ENCODE data around the gene NT5C. TPM values are rescaled to one million over a fixed set of nuclear protein-coding genes. Genes with fewer than 3 reads are reported as not detected.
"Not testable (repeated sequence)": the region's sequence is repeated elsewhere in the genome, so short reads cannot be mapped to it uniquely, and the experiment has no call there.

NT5C gene
- total and polyA plus RNA-seq, 12 donors, result 20.6 to 124 (median 65.2) TPM

DNA sequence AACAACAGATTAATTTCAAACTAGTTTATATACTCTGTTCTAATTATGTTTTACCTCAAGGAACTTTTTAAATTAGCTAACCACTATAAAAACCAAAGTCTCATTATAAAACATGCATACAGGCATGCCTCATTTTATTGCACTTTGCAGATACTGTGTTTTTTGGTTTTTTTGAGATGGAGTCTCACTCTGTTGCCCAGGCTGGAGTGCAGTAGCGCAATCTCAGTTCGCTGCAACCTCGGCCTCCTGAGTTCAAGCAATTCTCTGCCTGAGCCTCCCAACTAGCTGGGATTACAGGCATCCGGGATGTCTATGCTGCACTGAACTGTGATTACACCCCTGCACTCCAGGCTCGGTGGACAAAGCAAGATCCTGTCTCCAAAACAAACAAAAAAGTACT is 31.5 kb upstream of the NT5C start:
- H3K27ac ChIP-seq, result no peak overlapping the region
- TF ChIP-seq, protein P1, sequence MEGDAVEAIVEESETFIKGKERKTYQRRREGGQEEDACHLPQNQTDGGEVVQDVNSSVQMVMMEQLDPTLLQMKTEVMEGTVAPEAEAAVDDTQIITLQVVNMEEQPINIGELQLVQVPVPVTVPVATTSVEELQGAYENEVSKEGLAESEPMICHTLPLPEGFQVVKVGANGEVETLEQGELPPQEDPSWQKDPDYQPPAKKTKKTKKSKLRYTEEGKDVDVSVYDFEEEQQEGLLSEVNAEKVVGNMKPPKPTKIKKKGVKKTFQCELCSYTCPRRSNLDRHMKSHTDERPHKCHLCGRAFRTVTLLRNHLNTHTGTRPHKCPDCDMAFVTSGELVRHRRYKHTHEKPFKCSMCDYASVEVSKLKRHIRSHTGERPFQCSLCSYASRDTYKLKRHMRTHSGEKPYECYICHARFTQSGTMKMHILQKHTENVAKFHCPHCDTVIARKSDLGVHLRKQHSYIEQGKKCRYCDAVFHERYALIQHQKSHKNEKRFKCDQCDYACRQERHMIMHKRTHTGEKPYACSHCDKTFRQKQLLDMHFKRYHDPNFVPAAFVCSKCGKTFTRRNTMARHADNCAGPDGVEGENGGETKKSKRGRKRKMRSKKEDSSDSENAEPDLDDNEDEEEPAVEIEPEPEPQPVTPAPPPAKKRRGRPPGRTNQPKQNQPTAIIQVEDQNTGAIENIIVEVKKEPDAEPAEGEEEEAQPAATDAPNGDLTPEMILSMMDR (IDR thresholded peaks at IDR 0.05), result no peak
- no peak for TF ChIP-seq POLR2A (IDR thresholded peaks at IDR 0.05)
- H3K4me3 ChIP-seq, result no peak overlapping the region
- no peak for DNase-seq
- no peaks in the 10 kb centered on the region for H3K9me3 ChIP-seq (replicated peaks in 1 of 3)
- peaks cover 0 to 22% of the 10 kb centered on the region in 2 donors for H3K36me3 ChIP-seq (replicated peaks in 1 of 2)
- 89 to 95% (median 92%) methylated on average over 5 of the region's 5 CpGs for WGBS, 4 donors
- intact Hi-C loops (cut with DNase I), result no loop called here
- peaks cover 0 to 8% of the 10 kb centered on the region in 2 donors for H3K4me1 ChIP-seq (replicated peaks in 1 of 2)
- H3K27me3 ChIP-seq, result no peaks in the 10 kb centered on the region

DNA sequence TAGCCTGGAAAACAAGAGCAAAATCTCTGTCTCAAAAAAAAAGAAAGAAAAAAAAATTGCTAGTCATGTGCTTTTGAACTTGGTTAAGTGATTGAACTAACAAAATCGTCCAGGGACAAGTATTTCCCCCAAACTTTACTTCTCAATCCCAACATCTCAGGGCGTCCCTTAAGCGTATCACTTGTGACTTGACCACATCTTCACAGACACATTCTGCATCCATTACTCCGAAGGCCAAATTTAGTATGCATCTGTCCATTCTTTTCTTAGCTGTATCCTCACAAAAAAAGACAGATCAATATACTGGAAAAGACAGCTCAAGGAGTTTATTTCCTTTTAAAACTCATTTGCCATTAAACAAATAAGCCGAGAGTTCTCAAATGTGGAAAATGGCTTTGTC is 28.7 kb upstream of the NT5C start:
- Histone ChIP-seq H3K27me3 (no peaks in the 10 kb centered on the region), H3K36me3 (replicated peaks in 1 of 2) (no peaks in the 10 kb centered on the region), H3K4me3 (no peak overlapping the region), H3K27ac (no peak overlapping the region), H3K4me1 (replicated peaks in 1 of 2) (peaks cover 0 to 8% of the 10 kb centered on the region in 2 donors), H3K9me3 (replicated peaks in 1 of 3) (no peaks in the 10 kb centered on the region)
- no peak for TF ChIP-seq POLR2A (IDR thresholded peaks at IDR 0.05)
- TF ChIP-seq, protein P1 (IDR thresholded peaks at IDR 0.05), result no peak
- DNase-seq, result no peak
- WGBS, 4 donors, result 86 to 95% (median 91%) methylated on average over 5 of the region's 5 CpGs
- intact Hi-C loops (cut with DNase I), result no loop called here

DNA sequence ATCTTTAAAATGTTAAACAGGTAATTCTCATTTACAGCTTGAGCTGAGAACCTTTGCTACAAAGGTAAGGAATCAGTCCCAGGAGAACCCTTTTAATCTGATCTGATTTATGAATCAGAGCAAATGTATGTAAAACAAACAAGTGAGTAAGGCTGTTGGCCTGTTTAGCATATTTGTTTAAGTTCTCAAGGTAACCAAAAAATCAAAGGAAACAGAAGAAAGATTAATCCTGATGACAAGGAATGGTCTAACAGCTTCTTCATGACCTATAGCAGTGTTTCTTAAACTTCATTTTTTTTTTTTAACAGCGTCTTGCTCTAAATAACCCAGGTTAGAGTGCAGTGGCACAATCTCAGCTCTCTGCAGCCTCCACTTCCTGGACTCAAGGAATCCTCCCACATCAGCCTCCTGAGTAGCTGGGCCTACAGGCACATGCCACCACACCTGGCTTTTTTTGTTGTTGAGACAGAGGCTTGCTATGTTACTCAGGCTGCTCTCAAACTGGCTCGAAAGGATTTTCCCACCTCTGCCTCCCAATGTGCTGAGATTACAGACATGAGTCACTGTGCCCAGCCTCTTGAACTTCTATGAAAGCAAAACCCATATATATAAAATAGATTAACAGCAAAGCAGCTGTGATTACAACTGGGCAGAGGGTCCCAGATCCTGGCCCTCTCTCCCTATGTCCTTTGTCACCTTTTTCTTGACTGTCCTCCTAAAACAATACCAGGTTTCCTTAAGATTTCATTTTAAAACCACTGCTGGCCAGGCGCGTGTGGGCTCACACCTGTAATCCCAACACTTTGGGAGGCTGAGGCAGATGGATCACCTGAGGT is 27.9 kb upstream of the NT5C start:
- Histone ChIP-seq H3K4me1 (replicated peaks in 1 of 2) (peaks cover 0 to 8% of the 10 kb centered on the region in 2 donors), H3K27me3 (no peaks in the 10 kb centered on the region), H3K4me3 (no peak overlapping the region), H3K36me3 (replicated peaks in 1 of 2) (no peaks in the 10 kb centered on the region), H3K9me3 (replicated peaks in 1 of 3) (no peaks in the 10 kb centered on the region), H3K27ac (peak overlapping the region in 2 of 5 donors; percentile 22 to 33)
- TF ChIP-seq, protein P1 (IDR thresholded peaks at IDR 0.05), result no peak
- no peak for TF ChIP-seq POLR2A (IDR thresholded peaks at IDR 0.05)
- 76 to 85% (median 80%) methylated on average over 4 of the region's 4 CpGs for WGBS, 4 donors
- intact Hi-C loops (cut with DNase I), result no loop called here
- DNase-seq, result peak in 5 of 7 donors; percentile 28 to 54 (median 46)

DNA sequence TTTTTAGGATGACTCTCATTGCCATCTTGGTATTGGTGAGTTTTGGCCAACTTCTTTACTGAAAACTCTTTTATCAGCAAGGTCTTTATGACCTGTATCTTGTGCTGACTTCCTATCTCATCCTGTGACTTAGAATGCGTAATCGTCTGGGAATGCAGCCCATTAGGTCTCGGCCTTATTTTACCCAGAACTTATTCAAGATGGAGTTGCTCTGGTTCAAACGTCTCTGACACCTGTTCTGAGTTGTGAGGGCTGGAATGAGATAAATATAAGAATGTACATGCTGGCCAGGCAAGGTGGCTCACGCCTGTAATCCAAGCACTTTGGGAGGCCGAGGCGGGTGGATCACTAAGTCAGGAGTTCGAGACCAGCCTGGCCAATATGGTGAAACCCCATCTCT is 26.9 kb upstream of the NT5C start:
- peak in 5 of 7 donors; percentile 61 to 74 (median 64) for DNase-seq
- Histone ChIP-seq H3K27ac (peak overlapping the region in 2 of 5 donors; percentile 22 to 33), H3K4me1 (replicated peaks in 1 of 2) (peaks cover 4 to 11% of the 10 kb centered on the region in 2 donors)
- intact Hi-C loops (cut with DNase I); H3K4me3 ChIP-seq; H3K27me3 ChIP-seq; H3K36me3 ChIP-seq (replicated peaks in 1 of 2); H3K9me3 ChIP-seq (replicated peaks in 1 of 3): not testable (repeated sequence)
- WGBS, 4 donors, result 67 to 79% (median 72%) methylated on average over 8 of the region's 8 CpGs

All from adrenal gland (tissue), 12 donors.